GM18907 (cell line): ENCODE results near the gene SNX1.

Experiments used
- ATAC-seq: cut with Tn5 transposase; IDR thresholded peaks from one replicate; pipeline ENCODE4 v1.9.1; 2021; ENCODE audit warnings: mild to moderate bottlenecking, moderate library complexity; ENCODE audit not compliant: unreplicated experiment

Gene SNX1

GRCh38 chr15:64144192-64144564, 48.4 kb downstream of the SNX1 start:
- ATAC-seq: no peak

- ATAC-seq: peak; percentile 68
Measured at GRCh38 chr15:64144565-64145281, 48.9 kb downstream of the SNX1 start.

- no peak for ATAC-seq
Measured at GRCh38 chr15:64146041-64146440, 50.3 kb downstream of the SNX1 start.

GRCh38 chr15:64146520-64146884, 50.7 kb downstream of the SNX1 start:
- no peak for ATAC-seq

GRCh38 chr15:64146885-64147681, 51.3 kb downstream of the SNX1 start:
- ATAC-seq: no peak

GRCh38 chr15:64148168-64148567, 52.4 kb downstream of the SNX1 start:
- no peak for ATAC-seq

- ATAC-seq: no peak
Measured at GRCh38 chr15:64148581-64148980, 52.8 kb downstream of the SNX1 start.

GRCh38 chr15:64149424-64149823, 53.6 kb downstream of the SNX1 start:
- no peak for ATAC-seq

GRCh38 chr15:64149893-64150578, 54.3 kb downstream of the SNX1 start:
- no peak for ATAC-seq

- ATAC-seq: peak; percentile 19
Measured at GRCh38 chr15:64151727-64152506, 56.1 kb downstream of the SNX1 start, which contains the start of gene SNX22. SNX22 (plus strand) TSS chr15:64151731; CDS start chr15:64151776, 45 bp downstream.

- ATAC-seq: peak; percentile 8
Measured at GRCh38 chr15:64152507-64153387, 57.0 kb downstream of the SNX1 start.

GRCh38 chr15:64153480-64154367, 57.9 kb downstream of the SNX1 start:
- ATAC-seq: peak; percentile 52

- ATAC-seq: no peak
Measured at GRCh38 chr15:64155802-64156651, 60.2 kb downstream of the SNX1 start.

- no peak for ATAC-seq
Measured at GRCh38 chr15:64156652-64157331, 61.0 kb downstream of the SNX1 start.

- no peak for ATAC-seq
Measured at GRCh38 chr15:64157599-64158125, 61.9 kb downstream of the SNX1 start.

GRCh38 chr15:64158363-64159134, 62.8 kb downstream of the SNX1 start:
- ATAC-seq: no peak
